ENCODE measurements around the gene WDPCP.
"Not testable (repeated sequence)": the region's sequence is repeated elsewhere in the genome, so short reads cannot be mapped to it uniquely, and the experiment has no call there.

WDPCP gene

DNA sequence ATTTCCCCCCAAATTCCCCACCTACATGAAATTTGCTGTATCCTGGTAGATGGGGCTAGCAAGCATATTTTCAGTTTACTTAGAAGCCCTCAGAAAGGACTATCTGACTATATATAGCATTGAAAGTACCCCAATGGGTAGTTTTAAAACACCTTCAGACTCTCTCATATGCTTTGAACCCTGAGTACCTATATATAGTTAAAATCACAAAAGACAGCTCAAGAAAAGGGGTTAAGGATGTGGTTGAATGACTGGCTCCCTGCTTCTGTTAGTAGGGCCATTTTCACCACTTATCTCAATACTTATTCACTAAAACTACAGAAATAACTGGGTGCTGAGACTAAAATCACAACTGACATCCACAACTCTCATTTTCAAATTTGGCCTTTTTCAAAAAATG is 18.5 kb downstream of the WDPCP start:
- no peak overlapping the region for H3K9ac ChIP-seq (ENCODE audit: low read length)
- H3K9me3 ChIP-seq (ENCODE audit: control insufficient read depth, low read length), result no peaks in the 10 kb centered on the region
- H3K36me3 ChIP-seq (ENCODE audit: control insufficient read depth, insufficient read depth, low read length, severe bottlenecking), result no peaks in the 10 kb centered on the region
- DNase-seq (ENCODE audit: low read depth), result no peak
- H3K4me3 ChIP-seq (ENCODE audit: low read length), result no peak overlapping the region
- H3K4me1 ChIP-seq (ENCODE audit: control insufficient read depth, insufficient read depth, low read length), result no peaks in the 10 kb centered on the region
- no peaks in the 10 kb centered on the region for H3K27me3 ChIP-seq (replicated peaks; ENCODE audit: control insufficient read depth, insufficient read depth, low read length)

GRCh38 chr2:63562751-63563150 is 25.5 kb downstream of the WDPCP start:
- peaks cover 3% of the 10 kb centered on the region for H3K36me3 ChIP-seq (ENCODE audit: control insufficient read depth, insufficient read depth, low read length, severe bottlenecking)
- no peak for DNase-seq (ENCODE audit: low read depth)
- H3K9ac ChIP-seq (ENCODE audit: low read length), result no peak overlapping the region

DNA sequence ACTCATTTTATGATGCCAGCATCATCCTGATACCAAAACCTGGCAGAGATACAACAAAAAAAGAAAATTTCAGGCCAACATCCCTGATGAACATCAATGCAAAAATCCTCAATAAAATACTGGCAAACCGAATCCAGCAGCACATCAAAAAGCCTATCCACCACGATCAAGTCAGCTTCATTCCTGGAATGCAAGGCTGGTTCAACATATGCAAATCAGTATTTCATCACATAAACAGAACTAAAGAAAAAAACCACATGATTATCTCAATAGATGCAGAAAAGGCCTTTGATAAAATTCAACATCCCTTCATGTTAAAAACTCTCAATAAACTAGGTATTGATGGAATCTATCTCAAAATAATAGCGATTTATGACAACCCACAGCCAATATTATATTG is 29.4 kb downstream of the WDPCP start:
- H3K9ac ChIP-seq (ENCODE audit: low read length); H3K9me3 ChIP-seq (ENCODE audit: control insufficient read depth, low read length); H3K4me3 ChIP-seq (ENCODE audit: low read length); DNase-seq (ENCODE audit: low read depth); H3K4me1 ChIP-seq (ENCODE audit: control insufficient read depth, insufficient read depth, low read length); H3K27me3 ChIP-seq (replicated peaks; ENCODE audit: control insufficient read depth, insufficient read depth, low read length); H3K36me3 ChIP-seq (ENCODE audit: control insufficient read depth, insufficient read depth, low read length, severe bottlenecking): not testable (repeated sequence)

More at GRCh38 chr2:63562751-63563150, 25.5 kb downstream of the WDPCP start:
- H3K9me3 ChIP-seq (ENCODE audit: control insufficient read depth, low read length), result no peaks in the 10 kb centered on the region
- H3K4me1 ChIP-seq (ENCODE audit: control insufficient read depth, insufficient read depth, low read length), result no peaks in the 10 kb centered on the region
- H3K4me3 ChIP-seq (ENCODE audit: low read length), result no peak overlapping the region
- H3K27me3 ChIP-seq (replicated peaks; ENCODE audit: control insufficient read depth, insufficient read depth, low read length), result no peaks in the 10 kb centered on the region

GRCh38 chr2:63557819-63558218 is 30.5 kb downstream of the WDPCP start:
- not testable (repeated sequence) for H3K4me3 ChIP-seq (ENCODE audit: low read length); H3K9ac ChIP-seq (ENCODE audit: low read length); H3K9me3 ChIP-seq (ENCODE audit: control insufficient read depth, low read length); H3K36me3 ChIP-seq (ENCODE audit: control insufficient read depth, insufficient read depth, low read length, severe bottlenecking); DNase-seq (ENCODE audit: low read depth); H3K27me3 ChIP-seq (replicated peaks; ENCODE audit: control insufficient read depth, insufficient read depth, low read length)
- peaks cover 12% of the 10 kb centered on the region for H3K4me1 ChIP-seq (ENCODE audit: control insufficient read depth, insufficient read depth, low read length)

DNA sequence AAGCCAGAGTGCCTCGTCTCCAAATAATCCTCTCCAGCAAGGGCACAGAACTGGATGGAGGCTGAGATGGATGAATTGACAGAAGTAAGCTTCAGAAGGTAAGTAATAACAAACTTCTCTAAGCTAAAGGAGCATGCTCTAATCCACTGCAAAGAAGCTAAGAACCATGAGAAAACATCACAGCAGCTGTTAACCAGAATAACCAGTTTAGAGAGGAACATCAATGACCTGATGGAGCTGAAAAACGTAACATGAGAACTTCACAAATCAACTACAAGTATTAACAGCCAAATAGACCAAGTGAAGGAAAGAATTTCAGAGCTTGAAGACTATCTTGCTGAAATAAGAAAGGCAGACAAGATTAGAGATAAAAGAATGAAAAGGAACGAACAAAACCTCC is 32.3 kb downstream of the WDPCP start:
- H3K4me1 ChIP-seq (ENCODE audit: control insufficient read depth, insufficient read depth, low read length), result peaks cover 19% of the 10 kb centered on the region
- no peak overlapping the region for H3K4me3 ChIP-seq (ENCODE audit: low read length)

DNA sequence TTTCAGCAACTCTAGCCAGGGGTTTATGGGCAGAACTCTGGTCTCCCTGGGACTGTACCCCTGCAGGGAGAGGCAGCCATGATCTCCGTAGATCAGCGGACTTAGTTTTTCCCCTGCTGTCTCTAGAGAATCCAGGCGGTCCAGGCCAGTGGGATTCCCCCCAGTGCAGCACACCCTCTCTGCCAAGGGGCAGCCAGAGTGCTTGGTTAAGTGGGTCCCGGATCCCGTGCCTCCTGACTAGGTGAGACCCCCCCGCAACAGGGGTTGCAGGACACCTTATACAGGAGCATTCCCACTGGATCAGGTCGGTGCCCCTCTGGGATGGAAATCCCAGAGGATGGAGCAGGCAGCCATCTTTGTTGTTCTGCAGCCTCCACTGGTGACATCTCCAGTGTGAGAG is 33.0 kb downstream of the WDPCP start:
- DNase-seq (ENCODE audit: low read depth), result no peak
- no peak overlapping the region for H3K9ac ChIP-seq (ENCODE audit: low read length)
- no peaks in the 10 kb centered on the region for H3K36me3 ChIP-seq (ENCODE audit: control insufficient read depth, insufficient read depth, low read length, severe bottlenecking)
- peaks cover 19% of the 10 kb centered on the region for H3K4me1 ChIP-seq (ENCODE audit: control insufficient read depth, insufficient read depth, low read length)
- no peaks in the 10 kb centered on the region for H3K27me3 ChIP-seq (replicated peaks; ENCODE audit: control insufficient read depth, insufficient read depth, low read length)
- no peaks in the 10 kb centered on the region for H3K9me3 ChIP-seq (ENCODE audit: control insufficient read depth, low read length)
- H3K4me3 ChIP-seq (ENCODE audit: low read length), result no peak overlapping the region

More for the DNA sequence above, 32.3 kb downstream of the WDPCP start:
- H3K9ac ChIP-seq (ENCODE audit: low read length), result no peak overlapping the region
- no peaks in the 10 kb centered on the region for H3K27me3 ChIP-seq (replicated peaks; ENCODE audit: control insufficient read depth, insufficient read depth, low read length)
- DNase-seq (ENCODE audit: low read depth), result no peak
- no peaks in the 10 kb centered on the region for H3K36me3 ChIP-seq (ENCODE audit: control insufficient read depth, insufficient read depth, low read length, severe bottlenecking)
- H3K9me3 ChIP-seq (ENCODE audit: control insufficient read depth, low read length), result no peaks in the 10 kb centered on the region

DNA sequence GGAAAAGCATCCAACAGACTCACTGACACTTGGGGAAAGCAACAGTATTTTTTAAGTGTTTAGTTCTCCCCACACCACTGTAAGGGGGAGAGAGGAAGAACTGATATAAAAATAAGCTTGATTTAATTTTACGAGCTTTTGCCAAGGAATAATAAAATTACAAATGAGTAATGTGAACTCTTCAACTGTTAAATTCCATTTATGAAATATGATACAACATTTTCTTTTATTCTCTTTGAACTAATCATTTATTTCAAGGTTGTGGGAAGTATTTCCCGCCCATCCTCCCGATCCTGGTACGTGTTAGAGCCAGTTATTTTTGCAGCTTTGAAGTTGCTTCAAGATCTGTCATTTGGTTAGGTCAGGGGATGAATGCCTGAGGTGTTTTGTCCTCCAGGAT is 35.2 kb downstream of the WDPCP start:
- Histone ChIP-seq H3K27me3 (replicated peaks; ENCODE audit: control insufficient read depth, insufficient read depth, low read length) (no peaks in the 10 kb centered on the region), H3K36me3 (ENCODE audit: control insufficient read depth, insufficient read depth, low read length, severe bottlenecking) (no peaks in the 10 kb centered on the region), H3K9ac (ENCODE audit: low read length) (peak overlapping the region; percentile 14), H3K4me3 (ENCODE audit: low read length) (peak overlapping the region; percentile 39), H3K4me1 (ENCODE audit: control insufficient read depth, insufficient read depth, low read length) (peaks cover 19% of the 10 kb centered on the region), H3K9me3 (ENCODE audit: control insufficient read depth, low read length) (no peaks in the 10 kb centered on the region)
- no peak for DNase-seq (ENCODE audit: low read depth)

- H3K9me3 ChIP-seq (ENCODE audit: control insufficient read depth, low read length), result no peaks in the 10 kb centered on the region
- no peak overlapping the region for H3K9ac ChIP-seq (ENCODE audit: low read length)
- H3K4me1 ChIP-seq (ENCODE audit: control insufficient read depth, insufficient read depth, low read length), result no peaks in the 10 kb centered on the region
- no peak for DNase-seq (ENCODE audit: low read depth)
- H3K4me3 ChIP-seq (ENCODE audit: low read length), result no peak overlapping the region
- no peaks in the 10 kb centered on the region for H3K27me3 ChIP-seq (replicated peaks; ENCODE audit: control insufficient read depth, insufficient read depth, low read length)
- no peaks in the 10 kb centered on the region for H3K36me3 ChIP-seq (ENCODE audit: control insufficient read depth, insufficient read depth, low read length, severe bottlenecking)
These were observed 43.3 kb downstream of the WDPCP start for GRCh38 chr2:63545023-63545422.

DNA sequence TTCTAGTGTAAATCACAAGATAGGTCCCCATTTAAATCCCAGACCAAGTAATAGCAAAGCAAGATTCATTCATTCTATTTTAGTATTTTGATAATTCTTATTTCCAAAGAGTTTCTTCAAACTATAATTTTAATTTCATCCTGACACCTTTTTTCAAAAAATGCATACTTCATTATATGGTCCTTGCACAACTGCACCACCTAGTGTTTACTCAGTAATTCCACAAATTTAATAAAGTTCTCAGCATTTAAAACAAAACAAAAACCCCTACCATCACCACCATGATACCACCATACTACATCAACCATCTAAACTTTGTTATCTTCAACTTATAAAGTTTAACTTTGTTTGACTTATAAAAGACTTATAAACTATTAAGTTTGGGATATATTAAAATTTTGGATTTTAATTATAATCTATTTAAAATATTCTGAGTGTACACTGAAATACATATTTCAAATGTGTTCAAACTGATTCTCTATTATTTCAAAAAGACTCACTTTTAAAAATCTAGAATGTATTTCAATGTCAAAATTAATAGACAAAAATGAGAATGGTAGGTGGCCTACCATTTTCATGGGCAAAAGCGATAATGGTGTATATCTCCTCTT is 44.2 kb downstream of the WDPCP start:
- Histone ChIP-seq H3K27me3 (replicated peaks; ENCODE audit: control insufficient read depth, insufficient read depth, low read length) (no peaks in the 10 kb centered on the region), H3K4me3 (ENCODE audit: low read length) (no peak overlapping the region), H3K9ac (ENCODE audit: low read length) (no peak overlapping the region), H3K36me3 (ENCODE audit: control insufficient read depth, insufficient read depth, low read length, severe bottlenecking) (no peaks in the 10 kb centered on the region), H3K9me3 (ENCODE audit: control insufficient read depth, low read length) (no peaks in the 10 kb centered on the region), H3K4me1 (ENCODE audit: control insufficient read depth, insufficient read depth, low read length) (peaks cover 5% of the 10 kb centered on the region)
- DNase-seq (ENCODE audit: low read depth), result peak; percentile 50

- no peak overlapping the region for H3K4me3 ChIP-seq (ENCODE audit: low read length)
- H3K4me1 ChIP-seq (ENCODE audit: control insufficient read depth, insufficient read depth, low read length), result peaks cover 20% of the 10 kb centered on the region
- H3K9me3 ChIP-seq (ENCODE audit: control insufficient read depth, low read length), result no peaks in the 10 kb centered on the region
- DNase-seq (ENCODE audit: low read depth), result no peak
- H3K9ac ChIP-seq (ENCODE audit: low read length), result no peak overlapping the region
- no peaks in the 10 kb centered on the region for H3K36me3 ChIP-seq (ENCODE audit: control insufficient read depth, insufficient read depth, low read length, severe bottlenecking)
- no peaks in the 10 kb centered on the region for H3K27me3 ChIP-seq (replicated peaks; ENCODE audit: control insufficient read depth, insufficient read depth, low read length)
These were observed 48.7 kb downstream of the WDPCP start for GRCh38 chr2:63539416-63540162.

DNA sequence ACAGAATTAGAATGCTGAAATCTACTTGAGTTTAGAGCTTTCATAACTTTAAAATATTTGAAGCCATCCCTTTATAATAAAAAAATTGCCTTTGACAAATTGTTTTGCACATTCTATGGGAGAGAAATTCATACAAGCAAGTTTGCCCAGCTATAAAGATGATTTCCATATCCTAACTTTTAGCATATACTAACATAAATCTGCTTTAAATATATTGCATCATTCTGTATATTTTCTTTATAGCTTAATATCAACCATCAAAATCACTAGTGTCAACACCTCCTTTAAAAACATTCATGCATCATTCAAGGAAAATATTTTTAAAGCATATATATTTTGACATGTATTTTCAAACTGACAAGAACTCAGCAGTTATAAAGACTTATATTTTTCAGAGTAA is 49.9 kb downstream of the WDPCP start:
- Histone ChIP-seq H3K36me3 (ENCODE audit: control insufficient read depth, insufficient read depth, low read length, severe bottlenecking) (no peaks in the 10 kb centered on the region), H3K9me3 (ENCODE audit: control insufficient read depth, low read length) (no peaks in the 10 kb centered on the region), H3K9ac (ENCODE audit: low read length) (no peak overlapping the region), H3K4me3 (ENCODE audit: low read length) (no peak overlapping the region), H3K27me3 (replicated peaks; ENCODE audit: control insufficient read depth, insufficient read depth, low read length) (no peaks in the 10 kb centered on the region), H3K4me1 (ENCODE audit: control insufficient read depth, insufficient read depth, low read length) (peaks cover 20% of the 10 kb centered on the region)
- DNase-seq (ENCODE audit: low read depth), result no peak

Data from adipocyte (in vitro differentiated cells).